ENCODE data around the gene COX5B.
"Not testable (repeated sequence)": the region's sequence is repeated elsewhere in the genome, so short reads cannot be mapped to it uniquely, and the experiment has no call there.

GRCh38 chr2:97615746-97616145 lies 30.1 kb upstream of the COX5B start:
- TF ChIP-seq CTCF (optimal IDR thresholded peaks at IDR 0.05 in 1 of 3, IDR thresholded peaks at IDR 0.05 in 1 of 3, conservative IDR thresholded peaks at IDR 0.05 in 1 of 3; ENCODE audit: extremely low read depth in 1 of 3, insufficient read depth in 2 of 3, low read length in 3 of 3); EZH2 (IDR thresholded peaks at IDR 0.05; ENCODE audit: low read length): not testable (repeated sequence)
